Measurements from ENCODE around the gene GPHN. TPM values are rescaled to one million over a fixed set of nuclear protein-coding genes. Genes with fewer than 3 reads are reported as not detected.

GPHN gene
- total and polyA plus RNA-seq, 2 donors (not counting 3 experiments of a cell fraction or from before 2014, with no cell fraction given), result 5.1 to 23.2 TPM

DNA sequence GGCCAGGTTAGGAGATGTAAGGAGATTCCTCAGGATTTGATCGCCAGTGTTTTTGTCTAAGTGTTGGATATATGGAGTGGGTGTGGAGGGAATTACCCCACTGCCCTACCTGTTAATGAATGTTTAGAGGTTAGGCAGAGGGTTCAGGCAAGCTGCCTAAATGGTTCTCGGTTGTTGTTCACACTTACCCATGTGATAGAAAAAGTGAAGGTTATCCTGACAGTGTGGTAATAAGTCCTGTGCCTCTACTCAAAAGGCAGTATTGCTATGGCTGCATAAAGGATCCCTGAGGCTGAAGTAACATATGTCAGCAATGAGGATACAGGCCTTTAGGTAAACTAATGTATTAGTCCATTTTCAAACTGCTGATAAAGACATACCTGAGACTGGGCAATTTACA lies 112.0 kb downstream of the GPHN start:
- no peaks in the 10 kb centered on the region for H3K9me3 ChIP-seq (replicated peaks; ENCODE audit: control insufficient read depth, insufficient read depth, low read length)
- dilution Hi-C loops (cut with MboI; ENCODE audit: extremely low pct_ligation_motif_present, low sequenced_read_pairs), result no loop called here
- intact Hi-C loops (cut with micrococcal nuclease), result loop anchor here (5.0 kb wide), 1 partner anchor 517 kb away; no protein-coding TSS in a partner anchor
- no peaks in the 10 kb centered on the region for H3K36me3 ChIP-seq (ENCODE audit: control insufficient read depth in 2 of 2, extremely low read depth in 1 of 2, insufficient read depth in 2 of 2, low read length in 2 of 2)
- H3K9ac ChIP-seq (replicated peaks; ENCODE audit: extremely low read depth, insufficient read depth, low read length), result no peak overlapping the region
- no peaks in the 10 kb centered on the region for H3K27me3 ChIP-seq (ENCODE audit: control insufficient read depth in 2 of 2, insufficient read depth in 2 of 2, low read length in 2 of 2)
- H3K4me3 ChIP-seq (replicated peaks in 1 of 3; ENCODE audit: insufficient read depth in 1 of 3, low read depth in 1 of 3, low read length in 3 of 3), result no peak overlapping the region
- H3K79me2 ChIP-seq (ENCODE audit: control insufficient read depth, insufficient read depth, low read length), result no peaks in the 10 kb centered on the region
- BruUV-seq (replicated peaks), result no TSS peak
- TF ChIP-seq POLR2A (IDR thresholded peaks at IDR 0.05; ENCODE audit: low read depth, low read length) (no peak), JUN (IDR thresholded peaks at IDR 0.05; ENCODE audit: borderline replicate concordance, insufficient read depth, insufficient read length, low read depth) (no peak), POLR2AphosphoS5 (IDR thresholded peaks at IDR 0.05; ENCODE audit: insufficient read depth, low read depth, low read length) (no peak)
- TF ChIP-seq, protein P1, sequence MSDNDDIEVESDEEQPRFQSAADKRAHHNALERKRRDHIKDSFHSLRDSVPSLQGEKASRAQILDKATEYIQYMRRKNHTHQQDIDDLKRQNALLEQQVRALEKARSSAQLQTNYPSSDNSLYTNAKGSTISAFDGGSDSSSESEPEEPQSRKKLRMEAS (IDR thresholded peaks at IDR 0.05; ENCODE audit: insufficient read depth, insufficient read length), result no peak
- no peak for FAIRE-seq
- H4K20me1 ChIP-seq (replicated peaks; ENCODE audit: control insufficient read depth, extremely low read depth, insufficient read depth, low read length), result no peaks in the 10 kb centered on the region
- H2AFZ ChIP-seq (ENCODE audit: low read depth, low read length), result no peak overlapping the region
- no peaks in the 10 kb centered on the region for H3K4me1 ChIP-seq (ENCODE audit: control insufficient read depth, extremely low read depth, insufficient read depth, low read length)
- no peak overlapping the region for H3K27ac ChIP-seq (ENCODE audit: insufficient read depth, low read depth, low read length)
- no peak for DNase-seq (ENCODE audit: low read depth, low spot score)
- POLR2A ChIA-PET, result no interaction called here
- CTCF ChIA-PET, result no interaction called here
- no peaks in the 10 kb centered on the region for H3K9me1 ChIP-seq (replicated peaks; ENCODE audit: control insufficient read depth, extremely low read depth, insufficient read depth, low read length)
- H3K4me2 ChIP-seq (ENCODE audit: insufficient read depth, low read length), result no peak overlapping the region

DNA sequence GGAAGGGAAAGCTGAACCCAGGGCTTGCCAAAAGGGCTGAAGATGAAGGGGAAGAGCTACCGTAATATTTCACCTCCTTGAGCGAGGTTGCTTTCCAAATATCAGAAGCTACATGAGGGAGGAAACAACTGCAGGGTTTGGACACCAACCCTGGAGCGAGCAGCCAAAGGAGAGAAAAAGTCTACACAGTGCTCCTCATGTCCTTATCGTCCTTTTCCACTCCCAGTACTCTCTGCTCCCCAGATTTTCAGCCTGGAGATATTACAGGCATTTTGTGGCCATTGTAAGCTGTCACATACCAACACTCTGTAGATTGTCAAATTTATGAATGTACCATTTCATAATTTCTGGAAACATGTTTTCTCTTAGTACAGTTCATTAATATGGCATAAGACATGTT lies 115.9 kb downstream of the GPHN start:
- TF ChIP-seq EZH2 (IDR thresholded peaks at IDR 0.05; ENCODE audit: borderline replicate concordance, low read depth, low read length, severe bottlenecking), result no peak
- Histone ChIP-seq H2AFZ (ENCODE audit: low read depth, low read length) (no peak overlapping the region), H3K9me1 (replicated peaks; ENCODE audit: control insufficient read depth, extremely low read depth, insufficient read depth, low read length) (no peaks in the 10 kb centered on the region), H3K4me3 (replicated peaks in 1 of 3; ENCODE audit: insufficient read depth in 1 of 3, low read depth in 1 of 3, low read length in 3 of 3) (no peak overlapping the region), H3K4me2 (ENCODE audit: insufficient read depth, low read length) (no peak overlapping the region), H3K9ac (replicated peaks; ENCODE audit: extremely low read depth, insufficient read depth, low read length) (no peak overlapping the region), H3K9me3 (replicated peaks; ENCODE audit: control insufficient read depth, insufficient read depth, low read length) (no peaks in the 10 kb centered on the region), H3K4me1 (ENCODE audit: control insufficient read depth, extremely low read depth, insufficient read depth, low read length) (no peaks in the 10 kb centered on the region), H3K27ac (ENCODE audit: insufficient read depth, low read depth, low read length) (no peak overlapping the region), H3K27me3 (ENCODE audit: control insufficient read depth in 2 of 2, insufficient read depth in 2 of 2, low read length in 2 of 2) (no peaks in the 10 kb centered on the region), H3K79me2 (ENCODE audit: control insufficient read depth, insufficient read depth, low read length) (no peaks in the 10 kb centered on the region), H4K20me1 (replicated peaks; ENCODE audit: control insufficient read depth, extremely low read depth, insufficient read depth, low read length) (no peaks in the 10 kb centered on the region), H3K36me3 (ENCODE audit: control insufficient read depth in 2 of 2, extremely low read depth in 1 of 2, insufficient read depth in 2 of 2, low read length in 2 of 2) (no peaks in the 10 kb centered on the region)
- BruUV-seq (replicated peaks), result no TSS peak
- POLR2A ChIA-PET, result no interaction called here
- intact Hi-C loops (cut with micrococcal nuclease) (loop anchor here (1.0 to 5.0 kb wide), 7 partner anchors 38 to 661 kb away; no protein-coding TSS in a partner anchor), dilution Hi-C loops (cut with MboI; ENCODE audit: extremely low pct_ligation_motif_present, low sequenced_read_pairs) (no loop called here)
- no peak for FAIRE-seq
- CTCF ChIA-PET, result interaction anchor here (0.6 to 5.8 kb wide), 41 partner anchors 10 to 1081 kb away, joined by 3 to 127 read pairs (median 4); no protein-coding TSS in a partner anchor
- DNase-seq (ENCODE audit: low read depth, low spot score), result no peak
